Stimulated activated naive CD8-positive, alpha-beta T cell treated with anti-CD3 and anti-CD28 coated beads, Interleukin-15, Interleukin-2, amounts not matched to agents 100 ng/mL and 50 ng/mL, for 24 hours (primary cell): ENCODE data around the gene NPIPB6.

Source experiments
- H3K27ac Mint-ChIP-seq: one replicate; pipeline ENCODE4 v1.8.0; 2021; ENCODE audit warnings: mild to moderate bottlenecking, mixed read lengths
- H3K27me3 Mint-ChIP-seq: one replicate; pipeline ENCODE4 v1.8.0; 2021; ENCODE audit warnings: mixed read lengths
- H3K36me3 Mint-ChIP-seq: one replicate; pipeline ENCODE4 v1.8.0; 2021; ENCODE audit warnings: low read depth, mixed read lengths
- H3K4me1 Mint-ChIP-seq: one replicate; pipeline ENCODE4 v1.8.0; 2021; ENCODE audit warnings: low read depth, mixed read lengths
- H3K4me3 Mint-ChIP-seq: one replicate; pipeline ENCODE4 v1.8.0; 2021; ENCODE audit warnings: mild to moderate bottlenecking, mixed read lengths
- H3K9me3 Mint-ChIP-seq: one replicate; pipeline ENCODE4 v1.8.0; 2021; ENCODE audit warnings: mixed read lengths

Gene NPIPB6

DNA sequence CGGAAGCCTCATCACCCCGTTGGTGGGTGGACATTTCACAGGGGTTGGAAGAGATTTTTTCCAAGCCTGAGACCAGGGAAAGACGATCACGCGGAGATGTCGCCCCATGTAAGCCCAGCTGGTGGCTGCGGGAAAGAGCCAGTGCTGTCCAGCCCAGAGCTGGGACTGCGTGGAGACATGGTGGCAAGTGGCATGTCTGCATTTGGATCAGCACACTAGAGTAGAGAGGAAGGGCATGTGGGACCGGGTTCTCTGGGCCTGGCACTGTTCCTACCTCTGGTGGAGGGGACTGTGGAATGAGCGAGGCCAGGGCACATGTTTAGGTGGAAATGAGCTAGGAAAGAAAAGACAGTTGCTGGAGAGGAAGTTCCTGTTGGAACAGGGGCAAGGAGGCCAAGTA, 51.0 kb downstream of the NPIPB6 start:
- H3K27me3 Mint-ChIP-seq = no peaks in the 10 kb centered on the region
- peaks cover 62% of the 10 kb centered on the region for H3K4me1 Mint-ChIP-seq
- H3K27ac Mint-ChIP-seq = peak overlapping the region; percentile 81
- no peaks in the 10 kb centered on the region for H3K9me3 Mint-ChIP-seq
- no peaks in the 10 kb centered on the region for H3K36me3 Mint-ChIP-seq
- no peak overlapping the region for H3K4me3 Mint-ChIP-seq

DNA sequence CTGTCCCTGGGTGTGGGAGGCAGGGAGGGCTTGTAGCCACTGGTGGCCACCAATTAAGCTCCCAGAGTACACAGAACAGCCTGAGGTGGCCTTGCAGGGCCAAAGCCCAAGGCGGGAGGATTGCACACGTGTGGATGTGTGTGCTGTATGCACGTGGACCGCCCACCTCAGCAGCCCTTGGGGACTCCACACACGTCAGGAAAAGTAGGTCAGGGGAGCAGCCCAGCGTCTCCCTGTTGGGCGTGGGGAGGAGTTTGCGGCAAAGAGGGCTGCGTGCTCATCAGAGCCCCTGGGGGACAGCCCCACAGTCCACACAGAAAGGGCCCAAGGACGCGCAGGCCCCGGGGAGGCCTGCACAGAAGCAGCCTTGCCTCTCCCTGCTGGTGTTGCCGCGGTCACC, 51.4 kb downstream of the NPIPB6 start:
- peak overlapping the region; percentile 90 for H3K27ac Mint-ChIP-seq
- no peaks in the 10 kb centered on the region for H3K36me3 Mint-ChIP-seq
- peaks cover 58% of the 10 kb centered on the region for H3K4me1 Mint-ChIP-seq
- no peak overlapping the region for H3K4me3 Mint-ChIP-seq
- no peaks in the 10 kb centered on the region for H3K9me3 Mint-ChIP-seq
- no peaks in the 10 kb centered on the region for H3K27me3 Mint-ChIP-seq

- Mint-ChIP-seq H3K4me3 (no peak overlapping the region), H3K9me3 (no peaks in the 10 kb centered on the region), H3K36me3 (no peaks in the 10 kb centered on the region), H3K4me1 (peaks cover 53% of the 10 kb centered on the region), H3K27me3 (no peaks in the 10 kb centered on the region), H3K27ac (peak overlapping the region; percentile 90)
Observed at GRCh38 chr16:28311413-28311812, 51.9 kb downstream of the NPIPB6 start.

DNA sequence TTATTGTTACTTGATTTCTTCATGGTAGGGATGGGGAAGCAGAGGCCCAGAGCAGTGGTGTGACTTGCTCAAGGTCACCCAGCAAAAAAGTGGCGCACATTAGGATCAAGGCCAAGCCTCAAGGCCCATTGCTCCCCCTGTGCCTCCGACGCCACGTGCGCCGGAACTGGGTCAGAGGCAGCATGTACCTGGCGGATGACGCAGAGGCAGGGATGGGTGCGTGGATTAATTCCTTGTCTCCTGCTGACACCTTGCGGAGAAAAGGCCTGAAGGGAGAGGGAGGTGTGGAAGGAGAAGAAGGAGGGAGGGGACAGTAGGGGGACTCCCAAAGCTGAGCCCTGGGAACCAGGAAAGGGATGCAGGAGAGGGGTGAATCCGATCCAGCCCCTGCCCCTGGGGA, 52.5 kb downstream of the NPIPB6 start:
- peak overlapping the region; percentile 47 for H3K4me3 Mint-ChIP-seq
- H3K27me3 Mint-ChIP-seq = no peaks in the 10 kb centered on the region
- H3K36me3 Mint-ChIP-seq = no peaks in the 10 kb centered on the region
- no peaks in the 10 kb centered on the region for H3K9me3 Mint-ChIP-seq
- peak overlapping the region; percentile 90 for H3K27ac Mint-ChIP-seq
- H3K4me1 Mint-ChIP-seq = peaks cover 49% of the 10 kb centered on the region

- peaks cover 51% of the 10 kb centered on the region for H3K4me1 Mint-ChIP-seq
- H3K9me3 Mint-ChIP-seq = no peaks in the 10 kb centered on the region
- H3K27ac Mint-ChIP-seq = peak overlapping the region; percentile 90
Observed at GRCh38 chr16:28309811-28310311, 53.4 kb downstream of the NPIPB6 start.

DNA sequence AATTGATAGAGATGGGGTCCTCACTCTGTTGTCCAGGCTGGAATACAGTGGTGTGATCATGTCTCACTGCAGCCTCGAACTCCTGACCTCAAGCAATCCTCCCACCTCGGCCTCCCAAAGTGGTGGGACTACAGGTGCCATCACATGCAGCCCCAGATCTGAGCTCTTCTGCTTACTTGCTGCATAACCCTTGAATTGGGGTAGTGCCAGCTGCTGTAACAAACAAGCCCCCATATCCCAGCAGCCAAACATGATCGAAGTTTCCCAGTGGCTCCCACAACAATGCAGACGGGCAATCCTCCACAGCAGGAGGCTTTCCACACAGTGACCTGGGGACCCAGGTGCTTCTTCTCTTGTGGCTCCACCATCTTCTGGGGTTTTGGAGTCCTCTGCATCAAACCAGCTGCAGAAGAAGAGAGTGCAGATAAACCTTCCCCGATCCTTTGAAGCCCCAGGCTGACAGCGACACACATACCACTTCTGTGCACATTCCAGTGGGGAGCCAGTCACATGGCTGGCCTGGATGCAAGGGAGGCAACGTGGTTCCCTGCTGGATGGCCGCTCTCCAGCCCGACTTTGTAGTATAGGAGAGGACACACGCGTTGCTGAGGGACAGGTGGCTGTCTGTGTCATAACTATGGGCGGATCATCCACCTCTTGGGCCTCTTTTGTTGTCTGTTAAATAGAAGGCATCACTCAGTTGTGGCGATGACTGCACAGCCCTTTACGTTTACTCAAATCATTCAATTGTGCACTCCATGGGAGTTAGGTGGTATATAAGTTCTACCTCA, 54.3 kb downstream of the NPIPB6 start:
- H3K4me3 Mint-ChIP-seq = peak overlapping the region; percentile 37
- no peaks in the 10 kb centered on the region for H3K36me3 Mint-ChIP-seq
- H3K4me1 Mint-ChIP-seq = peaks cover 54% of the 10 kb centered on the region
- H3K9me3 Mint-ChIP-seq = no peaks in the 10 kb centered on the region
- no peaks in the 10 kb centered on the region for H3K27me3 Mint-ChIP-seq
- peak overlapping the region; percentile 61 for H3K27ac Mint-ChIP-seq

More at GRCh38 chr16:28309811-28310311, 53.4 kb downstream of the NPIPB6 start:
- no peaks in the 10 kb centered on the region for H3K27me3 Mint-ChIP-seq
- no peaks in the 10 kb centered on the region for H3K36me3 Mint-ChIP-seq
- H3K4me3 Mint-ChIP-seq = peak overlapping the region; percentile 31

DNA sequence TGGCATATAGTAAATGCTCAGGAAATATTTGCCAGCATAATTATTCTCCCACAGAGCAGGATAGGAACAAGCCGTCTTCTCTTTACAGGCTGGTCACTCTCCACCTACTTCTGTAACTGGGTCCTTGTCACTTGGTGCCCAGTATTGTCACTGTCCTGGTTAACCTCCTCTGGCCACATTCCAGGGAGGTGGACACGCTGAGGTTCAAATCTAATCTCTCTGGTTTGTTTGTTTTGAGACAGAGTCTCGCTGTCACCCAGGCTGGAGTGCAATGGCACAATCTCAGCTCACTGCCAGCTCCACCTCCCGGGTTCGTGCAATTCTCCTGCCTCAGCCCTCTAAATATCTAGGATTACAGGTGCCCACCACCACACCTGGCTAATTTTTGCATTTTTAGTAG, 55.4 kb downstream of the NPIPB6 start:
- Mint-ChIP-seq H3K27ac (no peak overlapping the region), H3K36me3 (no peaks in the 10 kb centered on the region), H3K4me1 (peaks cover 49% of the 10 kb centered on the region), H3K27me3 (no peaks in the 10 kb centered on the region), H3K4me3 (no peak overlapping the region), H3K9me3 (no peaks in the 10 kb centered on the region)

DNA sequence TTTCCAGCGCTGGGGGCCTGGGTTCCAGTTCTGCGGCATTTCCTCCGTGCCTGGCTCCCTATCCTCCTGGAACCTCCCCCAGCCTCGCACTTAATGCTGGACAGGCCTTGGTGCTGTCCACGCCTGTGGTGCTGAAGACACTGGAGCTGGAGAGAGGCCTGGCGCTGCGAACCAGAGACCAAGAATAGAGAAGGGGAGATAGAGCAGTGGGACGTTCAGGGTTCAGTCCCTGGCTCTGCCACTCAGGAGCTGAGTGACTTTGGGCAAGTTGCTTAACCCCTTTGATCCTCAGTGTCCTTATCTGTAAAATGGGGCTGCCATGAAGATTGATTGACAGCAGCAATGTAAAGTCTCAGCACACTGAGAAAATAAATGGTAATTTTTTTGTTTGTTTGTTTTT, 59.1 kb downstream of the NPIPB6 start:
- Mint-ChIP-seq H3K27me3 (no peaks in the 10 kb centered on the region), H3K27ac (no peak overlapping the region), H3K4me1 (peaks cover 16% of the 10 kb centered on the region)

DNA sequence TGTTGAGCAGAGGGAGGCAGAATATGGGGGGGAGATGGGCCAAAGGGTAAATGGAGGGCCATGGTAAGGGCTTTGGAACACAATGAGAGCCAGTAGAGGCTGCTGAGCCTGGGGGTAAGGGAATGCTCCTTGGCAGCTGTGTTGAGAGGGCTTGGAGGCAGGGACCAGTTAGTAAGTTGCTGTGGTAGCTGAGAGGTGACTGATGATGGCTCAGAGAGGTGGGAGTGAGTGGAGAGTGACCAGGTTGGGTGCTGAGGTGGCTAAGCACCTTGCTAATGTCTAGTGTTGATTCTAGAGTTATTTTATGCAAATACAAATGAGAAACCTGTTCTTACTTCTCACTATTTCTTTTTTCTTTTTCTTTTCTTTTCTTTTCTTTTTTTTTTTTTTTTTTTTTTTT, 60.2 kb downstream of the NPIPB6 start:
- no peaks in the 10 kb centered on the region for H3K9me3 Mint-ChIP-seq
- peaks cover 4% of the 10 kb centered on the region for H3K36me3 Mint-ChIP-seq
- H3K27me3 Mint-ChIP-seq = no peaks in the 10 kb centered on the region
- peaks cover 13% of the 10 kb centered on the region for H3K4me1 Mint-ChIP-seq
- H3K27ac Mint-ChIP-seq = no peak overlapping the region
- H3K4me3 Mint-ChIP-seq = no peak overlapping the region

More for the DNA sequence above, 59.1 kb downstream of the NPIPB6 start:
- H3K4me3 Mint-ChIP-seq = no peak overlapping the region
- peaks cover 4% of the 10 kb centered on the region for H3K36me3 Mint-ChIP-seq
- H3K9me3 Mint-ChIP-seq = no peaks in the 10 kb centered on the region

- H3K9me3 Mint-ChIP-seq = no peaks in the 10 kb centered on the region
- H3K27me3 Mint-ChIP-seq = no peaks in the 10 kb centered on the region
- H3K4me3 Mint-ChIP-seq = no peak overlapping the region
- H3K36me3 Mint-ChIP-seq = peaks cover 4% of the 10 kb centered on the region
- peaks cover 28% of the 10 kb centered on the region for H3K4me1 Mint-ChIP-seq
- H3K27ac Mint-ChIP-seq = no peak overlapping the region
Observed at GRCh38 chr16:28301620-28302019, 61.7 kb downstream of the NPIPB6 start.

DNA sequence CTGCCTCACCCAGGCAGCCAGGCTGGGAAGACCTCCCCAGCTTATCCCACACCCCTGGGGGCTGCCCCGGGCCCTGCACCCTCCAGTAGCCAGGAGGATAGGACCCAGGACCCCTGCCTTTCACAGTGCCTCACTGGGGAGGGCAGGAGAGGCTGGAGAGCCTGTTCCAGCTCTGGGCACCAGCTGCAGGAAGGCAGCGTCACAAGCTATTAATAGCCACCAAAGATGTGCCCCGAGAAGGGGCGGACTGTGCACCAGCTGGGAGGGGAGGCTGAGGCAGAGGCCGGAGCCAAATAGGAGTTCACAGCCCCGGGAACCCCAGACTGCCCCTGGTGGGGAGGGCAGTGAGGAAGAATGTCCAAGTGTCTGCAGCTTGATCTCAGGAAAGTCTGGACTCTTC, 62.2 kb downstream of the NPIPB6 start:
- Mint-ChIP-seq H3K4me1 (peaks cover 32% of the 10 kb centered on the region), H3K36me3 (peaks cover 4% of the 10 kb centered on the region), H3K27me3 (no peaks in the 10 kb centered on the region), H3K9me3 (no peaks in the 10 kb centered on the region), H3K27ac (no peak overlapping the region), H3K4me3 (no peak overlapping the region)

DNA sequence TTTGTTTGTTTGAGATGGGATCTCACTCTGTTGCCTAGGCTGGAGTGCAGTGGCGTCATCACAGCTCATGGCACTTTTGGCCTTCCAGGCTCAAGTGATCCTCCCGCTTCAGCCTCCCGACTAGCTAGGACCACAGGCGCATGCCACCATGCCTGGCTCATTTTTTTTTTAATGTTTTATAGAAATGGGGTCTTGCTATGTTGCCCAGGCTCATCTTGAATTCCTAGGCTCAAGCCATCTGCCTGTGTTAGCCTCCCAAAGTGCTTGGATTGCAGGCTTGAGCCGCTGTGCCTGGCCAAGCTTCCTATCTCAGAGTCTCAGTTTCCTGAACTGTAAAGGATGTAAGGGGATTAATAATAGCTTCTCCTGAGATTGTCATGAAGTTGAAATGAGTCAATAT, 63.0 kb downstream of the NPIPB6 start:
- H3K36me3 Mint-ChIP-seq = peaks cover 4% of the 10 kb centered on the region
- peaks cover 32% of the 10 kb centered on the region for H3K4me1 Mint-ChIP-seq
- H3K27me3 Mint-ChIP-seq = no peaks in the 10 kb centered on the region
- H3K27ac Mint-ChIP-seq = no peak overlapping the region
- no peak overlapping the region for H3K4me3 Mint-ChIP-seq
- no peaks in the 10 kb centered on the region for H3K9me3 Mint-ChIP-seq

DNA sequence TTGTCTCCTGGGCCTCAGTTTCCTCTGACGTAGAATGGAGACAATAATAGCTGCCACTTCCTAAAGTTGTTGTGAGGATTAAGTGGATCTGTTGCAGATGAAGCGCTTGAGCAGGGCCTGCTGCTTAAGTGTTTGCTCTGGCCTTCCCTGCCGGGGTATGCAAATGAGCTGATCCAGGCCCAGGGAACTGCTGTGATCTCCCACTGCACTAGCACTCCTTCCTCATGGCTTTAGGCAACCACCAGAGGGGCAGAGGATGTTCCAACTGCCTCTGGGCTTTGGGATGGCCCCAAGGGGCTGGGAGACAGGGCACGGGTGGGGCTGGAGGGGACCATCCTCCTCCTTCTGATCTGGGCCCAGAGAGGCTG, 64.8 kb downstream of the NPIPB6 start:
- Mint-ChIP-seq H3K27me3 (no peaks in the 10 kb centered on the region), H3K4me3 (no peak overlapping the region), H3K36me3 (peaks cover 4% of the 10 kb centered on the region), H3K4me1 (peaks cover 48% of the 10 kb centered on the region), H3K27ac (no peak overlapping the region), H3K9me3 (no peaks in the 10 kb centered on the region)

DNA sequence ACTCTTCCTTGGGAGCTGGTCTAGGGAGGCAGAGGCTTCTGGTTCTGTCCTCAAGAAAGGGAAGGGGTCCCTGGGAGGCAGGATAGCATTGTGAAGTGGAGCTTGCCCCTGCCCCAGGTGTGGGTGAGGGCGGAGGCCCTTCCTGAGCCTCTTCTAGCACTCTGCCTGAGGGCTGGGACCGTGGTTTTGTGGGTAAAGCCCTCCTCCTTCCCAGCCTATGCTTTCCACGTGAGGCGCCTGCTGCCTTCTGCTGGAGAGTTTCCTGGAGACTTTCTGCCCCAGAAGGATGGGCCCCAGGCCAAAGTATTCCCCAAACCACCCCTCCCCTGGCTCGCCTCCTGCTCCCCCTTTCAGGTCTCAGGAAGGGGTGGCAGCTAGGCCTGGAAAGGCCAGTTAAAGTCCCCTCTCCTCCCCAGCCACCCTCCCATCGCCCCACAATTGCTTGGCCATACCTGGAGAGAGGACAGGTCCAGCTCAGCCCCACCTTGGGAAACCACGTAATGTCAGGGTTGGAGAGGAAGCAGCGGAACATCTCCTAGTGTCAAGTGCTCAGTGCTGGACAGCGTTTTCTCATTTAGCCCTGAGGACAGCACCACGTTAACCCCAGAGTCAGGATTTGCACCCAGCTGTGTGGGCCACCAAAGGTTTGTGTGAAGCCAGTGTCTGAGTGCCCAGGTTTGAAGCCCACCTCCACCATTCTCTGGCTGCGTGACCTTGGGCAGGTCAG, 65.4 kb downstream of the NPIPB6 start:
- no peak overlapping the region for H3K4me3 Mint-ChIP-seq
- H3K27ac Mint-ChIP-seq = peak overlapping the region; percentile 41
- H3K9me3 Mint-ChIP-seq = no peaks in the 10 kb centered on the region
- no peaks in the 10 kb centered on the region for H3K27me3 Mint-ChIP-seq
- H3K4me1 Mint-ChIP-seq = peaks cover 48% of the 10 kb centered on the region
- H3K36me3 Mint-ChIP-seq = peaks cover 4% of the 10 kb centered on the region

DNA sequence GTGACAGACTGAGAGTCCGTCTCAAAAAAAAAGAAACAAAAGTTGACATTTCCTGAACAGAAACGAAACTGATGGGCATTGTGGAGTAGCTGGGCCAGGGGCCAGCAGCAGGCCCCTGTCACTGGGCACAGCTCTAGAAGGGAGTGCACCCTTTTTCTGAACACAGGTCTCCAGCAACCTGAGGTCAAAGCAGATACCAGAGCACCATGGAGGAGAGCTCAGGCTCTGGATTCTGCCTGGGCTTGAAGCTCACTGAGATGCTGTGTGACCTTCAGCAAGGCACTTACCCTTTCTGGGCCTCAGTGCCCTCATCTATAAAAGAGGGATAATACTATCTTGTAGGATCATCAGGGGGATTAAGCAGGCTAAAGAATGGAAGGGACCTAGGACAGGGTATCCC, 66.0 kb downstream of the NPIPB6 start:
- peaks cover 4% of the 10 kb centered on the region for H3K36me3 Mint-ChIP-seq
- H3K4me1 Mint-ChIP-seq = peaks cover 48% of the 10 kb centered on the region
- no peaks in the 10 kb centered on the region for H3K27me3 Mint-ChIP-seq
- no peaks in the 10 kb centered on the region for H3K9me3 Mint-ChIP-seq
- H3K4me3 Mint-ChIP-seq = no peak overlapping the region
- H3K27ac Mint-ChIP-seq = peak overlapping the region; percentile 46
